CD4-positive, alpha-beta T cell treated with Interleukin-10 for 1 hour (primary cell): ENCODE results near the gene TLR2.

ENCODE experiments used
- DNase-seq: peaks from one replicate; pipeline ENCODE4 v3.0.0-alpha.2; 2020

Gene TLR2, protein sequence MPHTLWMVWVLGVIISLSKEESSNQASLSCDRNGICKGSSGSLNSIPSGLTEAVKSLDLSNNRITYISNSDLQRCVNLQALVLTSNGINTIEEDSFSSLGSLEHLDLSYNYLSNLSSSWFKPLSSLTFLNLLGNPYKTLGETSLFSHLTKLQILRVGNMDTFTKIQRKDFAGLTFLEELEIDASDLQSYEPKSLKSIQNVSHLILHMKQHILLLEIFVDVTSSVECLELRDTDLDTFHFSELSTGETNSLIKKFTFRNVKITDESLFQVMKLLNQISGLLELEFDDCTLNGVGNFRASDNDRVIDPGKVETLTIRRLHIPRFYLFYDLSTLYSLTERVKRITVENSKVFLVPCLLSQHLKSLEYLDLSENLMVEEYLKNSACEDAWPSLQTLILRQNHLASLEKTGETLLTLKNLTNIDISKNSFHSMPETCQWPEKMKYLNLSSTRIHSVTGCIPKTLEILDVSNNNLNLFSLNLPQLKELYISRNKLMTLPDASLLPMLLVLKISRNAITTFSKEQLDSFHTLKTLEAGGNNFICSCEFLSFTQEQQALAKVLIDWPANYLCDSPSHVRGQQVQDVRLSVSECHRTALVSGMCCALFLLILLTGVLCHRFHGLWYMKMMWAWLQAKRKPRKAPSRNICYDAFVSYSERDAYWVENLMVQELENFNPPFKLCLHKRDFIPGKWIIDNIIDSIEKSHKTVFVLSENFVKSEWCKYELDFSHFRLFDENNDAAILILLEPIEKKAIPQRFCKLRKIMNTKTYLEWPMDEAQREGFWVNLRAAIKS

DNA sequence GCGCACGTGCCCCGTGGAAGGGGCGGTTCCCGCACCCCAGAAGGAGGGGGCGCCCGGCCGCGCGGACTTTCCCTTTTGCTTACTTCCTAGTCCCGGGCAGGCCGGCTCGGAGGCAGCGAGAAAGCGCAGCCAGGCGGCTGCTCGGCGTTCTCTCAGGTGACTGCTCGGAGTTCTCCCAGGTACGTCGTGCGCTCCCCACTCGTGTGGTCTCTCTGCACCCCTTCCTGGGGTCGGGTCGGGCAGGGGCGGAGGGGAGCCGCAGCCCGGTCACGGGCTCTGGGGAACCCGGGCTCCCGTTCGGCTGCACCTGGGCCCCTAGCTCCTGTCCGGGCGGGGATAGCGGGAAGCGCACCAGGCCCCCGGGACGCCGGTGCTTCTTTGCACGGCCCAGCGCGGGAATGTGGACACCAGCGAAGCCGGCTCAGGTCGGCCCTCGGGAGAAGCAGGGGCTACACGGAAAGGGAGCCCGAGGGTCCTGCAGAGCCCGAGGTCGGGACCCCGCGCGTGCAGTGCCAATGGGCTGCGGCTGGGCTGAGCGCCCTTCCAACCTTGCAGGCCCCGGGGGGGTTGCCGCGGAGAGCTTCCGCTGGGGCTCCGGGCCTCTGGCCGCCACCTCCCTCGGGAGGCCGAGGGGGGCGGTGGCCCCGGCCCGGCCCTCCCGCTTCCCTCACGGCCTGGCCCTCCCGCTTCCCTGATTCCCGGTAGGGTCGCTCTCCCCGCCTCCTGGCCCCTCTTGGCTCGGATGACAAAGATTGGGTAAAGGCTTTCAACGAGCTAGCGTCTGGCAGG is at the start of gene TLR2:
TLR2 (plus strand) TSS at position 99 of the 789 bp plus-strand sequence. CDS start 18,628 bp downstream, outside the sequence.
- DNase-seq = peak; percentile 70

DNA sequence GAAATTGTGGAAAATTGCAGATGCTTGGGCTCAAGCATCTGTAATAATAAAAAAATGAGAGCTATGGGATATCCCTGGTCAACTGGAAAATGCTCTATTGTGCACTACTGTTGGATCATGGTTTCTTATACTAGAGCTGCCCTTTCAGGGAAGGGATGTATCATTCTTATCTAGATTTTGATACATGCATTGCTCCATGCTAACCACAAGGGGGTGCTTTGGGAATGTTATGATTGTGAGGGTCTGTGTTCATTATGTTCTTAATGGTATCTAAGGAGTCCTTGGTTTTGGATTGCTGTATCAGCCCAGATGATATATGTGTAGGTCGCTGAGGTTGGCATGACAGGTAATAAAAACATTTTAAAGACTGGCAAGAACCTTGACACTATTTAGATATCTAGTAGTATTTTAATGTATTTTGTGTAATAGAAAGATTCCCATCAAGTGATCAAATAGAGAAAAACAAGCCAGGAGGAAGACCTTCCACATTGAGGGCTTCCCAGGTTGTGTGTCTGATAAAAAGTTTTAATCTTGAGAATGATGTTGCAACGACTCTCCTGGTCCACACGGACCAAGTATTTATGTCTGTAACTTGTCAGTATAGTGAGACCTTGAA is 49.2 kb upstream of the TLR2 start:
- peak; percentile 23 for DNase-seq

DNA sequence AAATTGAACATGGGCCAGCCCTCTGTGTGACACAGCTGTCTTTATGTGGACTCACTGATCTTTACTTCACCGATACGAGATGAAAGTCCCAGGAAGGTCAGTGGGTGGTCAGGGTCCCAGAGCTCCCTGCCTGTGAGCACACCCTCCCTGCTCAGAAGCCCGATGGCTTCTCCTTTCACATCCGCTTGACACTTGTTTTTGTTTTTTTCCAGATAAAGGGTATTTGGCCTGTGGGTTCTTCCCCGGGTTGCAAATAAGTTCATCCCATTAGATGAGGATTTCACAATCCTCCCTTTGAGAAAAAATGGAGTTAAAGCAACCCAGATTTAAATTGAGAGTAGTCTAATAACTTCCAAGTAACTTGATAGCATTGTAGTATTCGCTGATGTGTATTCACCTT is 48.2 kb upstream of the TLR2 start:
- no peak for DNase-seq

DNA sequence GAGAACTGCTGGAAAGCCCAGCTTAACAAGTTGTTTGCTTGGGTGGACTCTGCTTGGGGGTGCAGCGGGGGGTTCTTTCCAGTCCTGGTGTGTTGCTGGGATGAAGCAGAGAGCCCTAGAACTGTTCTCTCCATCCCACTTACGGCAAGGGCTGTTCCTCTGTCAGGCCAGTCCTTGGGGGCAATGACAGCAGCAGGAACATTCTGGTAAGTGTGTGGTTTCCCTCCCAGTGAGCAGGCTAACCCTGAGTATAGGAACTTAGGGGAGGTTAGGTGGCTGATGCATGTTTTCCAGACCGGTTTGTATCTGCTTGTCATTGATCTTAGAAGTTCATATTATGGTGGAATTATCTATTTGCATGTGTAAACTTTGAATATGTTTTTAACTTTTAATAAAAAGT is 46.9 kb upstream of the TLR2 start:
- no peak for DNase-seq

DNA sequence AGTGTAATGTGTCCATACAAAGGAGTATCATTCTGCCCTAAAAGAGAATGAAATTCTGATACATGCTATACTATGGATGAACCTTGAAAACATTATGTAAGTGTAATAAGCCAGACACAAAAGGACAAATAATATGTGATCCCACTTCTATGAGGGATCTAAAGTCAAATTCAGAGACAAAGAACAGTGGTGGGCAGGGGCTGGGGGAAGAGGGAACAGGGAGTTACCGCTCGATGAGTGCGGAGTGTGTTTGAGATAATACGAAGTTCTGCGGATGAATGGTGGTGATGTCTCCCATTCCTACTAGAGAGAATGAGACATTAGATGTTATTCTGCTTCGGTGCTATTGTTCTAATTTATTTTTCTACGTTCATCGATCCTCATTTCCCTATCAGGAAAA is 46.1 kb upstream of the TLR2 start:
- no peak for DNase-seq

DNA sequence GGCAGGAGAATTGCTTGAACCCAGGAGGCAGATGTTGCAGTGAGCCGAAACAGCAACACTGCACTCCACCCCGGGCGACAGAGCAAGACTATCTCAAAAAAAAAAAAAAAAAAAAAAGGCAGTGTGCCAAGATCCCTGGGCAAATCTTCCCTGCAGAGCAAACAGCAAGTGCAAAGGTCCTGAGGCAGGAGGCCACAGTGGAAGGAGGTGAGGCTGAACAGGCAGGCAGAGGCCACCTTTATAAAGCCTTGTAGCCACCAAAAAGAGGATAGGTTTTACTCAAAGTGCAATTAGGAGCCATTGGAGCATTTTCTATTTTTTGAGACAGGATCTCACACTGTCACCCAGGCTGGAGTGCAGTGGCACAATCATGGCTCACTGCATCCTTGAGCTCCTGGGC is 45.1 kb upstream of the TLR2 start:
- DNase-seq = no peak

DNA sequence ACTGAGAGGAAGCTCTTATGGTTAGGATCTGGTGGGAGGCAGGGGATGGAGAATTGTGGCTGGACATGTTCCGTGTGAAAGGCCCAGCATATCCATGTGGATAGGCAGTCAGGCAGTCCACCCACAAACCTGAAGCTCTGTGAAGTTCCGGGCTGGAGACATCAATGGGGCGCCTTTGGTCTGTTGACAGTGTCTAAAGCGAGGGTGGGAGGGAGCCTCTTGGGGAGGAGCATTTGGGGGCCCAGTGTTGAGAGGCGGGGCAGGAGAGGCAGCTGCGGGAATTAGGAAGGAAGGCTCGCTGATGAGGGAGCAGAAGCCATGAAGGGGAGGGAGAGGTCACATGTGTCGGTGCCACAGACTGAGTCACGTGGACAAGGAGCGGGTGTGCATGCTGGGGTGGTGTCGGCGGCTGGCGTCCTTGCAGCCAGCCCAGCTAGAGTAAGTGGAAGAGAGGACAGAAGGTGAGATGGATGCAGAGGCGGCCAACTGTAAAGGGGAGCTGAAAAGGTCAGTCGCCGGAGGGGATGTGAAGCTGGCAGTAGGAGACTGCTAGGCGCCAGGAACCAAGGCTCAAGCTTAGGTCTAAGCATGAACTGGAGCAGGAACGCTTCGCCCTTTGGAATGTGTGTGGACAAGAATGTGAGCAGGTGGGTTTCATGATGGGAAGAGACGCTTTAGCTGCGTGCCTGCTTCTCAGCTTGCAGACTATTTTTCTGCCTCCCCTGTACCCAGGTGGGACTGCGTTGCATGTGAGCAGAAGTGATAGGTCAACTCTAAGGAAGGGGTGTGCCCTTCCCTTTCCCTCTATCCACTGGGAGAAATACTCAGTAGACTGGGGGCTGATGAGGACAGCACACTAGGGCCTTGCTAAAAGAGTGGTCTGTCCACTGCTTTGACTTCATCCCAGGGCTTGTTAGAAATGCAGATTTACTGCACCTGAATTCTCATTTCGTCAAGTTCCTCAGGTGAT is 44.0 kb upstream of the TLR2 start:
- no peak for DNase-seq

DNA sequence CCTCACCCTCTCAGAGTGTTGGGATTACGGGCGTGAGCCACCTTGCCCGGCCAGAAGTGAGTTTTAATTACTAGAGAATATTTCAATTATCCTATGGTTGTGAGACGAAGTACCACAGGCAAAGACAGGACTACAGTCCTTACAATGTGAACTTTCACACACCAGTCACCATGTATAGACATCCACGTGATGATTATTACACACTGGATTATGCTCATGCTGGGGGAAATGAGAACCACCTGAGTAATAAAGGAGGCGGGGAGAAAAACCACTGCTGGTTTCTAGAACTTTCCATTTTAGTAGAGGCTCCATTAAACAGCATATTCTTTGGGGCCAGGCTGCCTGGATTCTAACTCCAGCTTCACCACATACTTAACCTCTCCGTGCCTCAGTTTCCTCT is 42.5 kb upstream of the TLR2 start:
- DNase-seq = no peak

DNA sequence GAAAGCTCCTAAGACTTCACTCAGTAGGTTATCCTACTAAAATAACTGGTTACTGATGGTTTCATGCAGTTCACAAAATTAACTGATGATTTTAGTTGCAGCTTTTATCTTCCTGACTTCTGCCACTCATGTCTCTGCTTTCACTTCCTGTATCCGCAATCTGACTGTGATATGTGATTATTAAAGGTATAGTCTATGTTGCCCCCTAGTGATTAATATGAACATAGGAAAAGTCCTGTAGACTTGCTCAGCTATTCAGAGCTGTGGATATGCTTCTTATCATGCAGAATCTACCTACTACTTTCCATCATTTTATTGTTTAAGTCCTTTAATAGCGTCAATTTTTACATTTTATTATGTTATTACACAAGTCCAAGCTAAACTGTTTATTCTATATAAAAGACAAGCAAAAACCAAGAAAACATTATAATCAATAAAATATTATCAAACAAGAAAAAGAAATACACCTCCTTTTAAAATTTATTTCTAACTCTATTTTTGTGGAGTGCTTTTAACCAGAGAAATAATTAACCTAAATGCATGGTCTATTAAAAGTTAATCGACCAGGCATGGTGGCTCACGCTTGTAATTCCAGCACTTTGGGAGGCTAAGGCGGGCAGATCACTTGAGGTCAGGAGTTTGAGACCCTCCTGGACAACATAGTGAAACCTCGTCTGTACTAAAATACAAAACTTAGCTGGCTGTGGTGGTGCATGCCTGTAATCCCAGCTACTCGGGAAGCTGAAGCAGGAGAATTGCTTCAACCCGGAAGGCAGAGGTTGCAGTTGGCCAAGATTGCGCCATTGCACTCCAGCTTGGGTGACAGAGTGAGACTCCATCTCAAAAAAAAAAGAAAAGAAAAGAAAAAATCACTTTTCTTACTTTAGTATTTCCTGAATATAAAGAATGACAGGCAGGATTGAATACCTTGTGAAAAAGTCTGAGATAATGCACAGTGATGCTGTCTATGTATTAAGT is 40.4 kb upstream of the TLR2 start:
- peak; percentile 68 for DNase-seq

DNA sequence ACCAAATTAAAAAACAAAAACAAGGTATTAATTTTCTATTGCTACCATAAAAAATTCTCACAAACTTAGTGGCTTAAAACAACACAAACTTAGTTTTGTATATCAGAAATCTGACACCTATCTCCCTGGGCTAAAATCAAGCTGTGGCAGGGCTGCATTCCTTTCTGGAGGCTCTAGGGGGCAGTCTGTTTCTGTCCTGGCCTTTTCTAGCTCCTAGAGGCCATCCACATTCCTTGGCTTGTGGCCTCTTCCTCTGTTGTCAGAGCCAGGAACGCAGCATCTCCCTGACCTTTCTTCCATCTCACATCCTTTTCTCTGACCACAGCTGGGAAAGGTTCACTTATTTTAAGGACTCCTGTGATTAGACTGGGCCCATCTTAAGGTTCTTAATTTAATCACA is 38.9 kb upstream of the TLR2 start:
- no peak for DNase-seq

DNA sequence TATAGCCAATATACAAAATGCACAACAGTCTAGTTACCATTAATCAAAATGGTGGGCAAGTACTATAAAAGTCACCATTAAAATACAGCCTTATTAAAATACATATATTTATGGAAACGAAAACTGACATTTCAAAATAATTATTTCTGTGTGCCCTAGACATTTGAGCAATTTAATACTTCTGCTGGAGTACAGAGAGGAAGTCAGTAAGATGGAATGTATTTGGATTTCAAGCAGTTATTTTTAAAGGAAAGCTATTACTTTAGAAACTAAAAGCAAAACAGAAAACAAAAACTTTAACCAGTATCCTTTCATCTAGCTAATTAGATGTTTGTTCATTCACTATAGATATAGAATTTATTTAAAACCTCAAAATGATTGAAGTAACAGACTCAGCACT is 37.8 kb upstream of the TLR2 start:
- no peak for DNase-seq

DNA sequence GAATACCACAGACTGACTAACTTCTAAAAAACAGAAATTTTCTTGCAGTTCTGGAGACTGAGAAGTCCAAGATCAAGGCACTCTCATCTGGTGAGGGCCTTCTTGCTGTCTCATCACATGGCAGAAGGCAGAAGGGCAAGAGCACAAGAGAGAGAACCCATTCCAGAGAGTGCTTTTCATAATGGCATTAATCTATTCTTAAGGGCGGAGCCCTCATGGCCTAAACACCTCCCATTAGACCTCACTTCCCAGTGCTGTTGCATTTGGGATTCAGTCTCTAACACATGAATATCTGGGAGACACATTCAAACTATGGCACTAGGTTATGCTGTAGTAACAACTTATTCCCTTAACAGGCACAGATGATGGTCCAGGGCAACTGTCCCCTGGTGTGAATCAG is 37.1 kb upstream of the TLR2 start:
- no peak for DNase-seq

DNA sequence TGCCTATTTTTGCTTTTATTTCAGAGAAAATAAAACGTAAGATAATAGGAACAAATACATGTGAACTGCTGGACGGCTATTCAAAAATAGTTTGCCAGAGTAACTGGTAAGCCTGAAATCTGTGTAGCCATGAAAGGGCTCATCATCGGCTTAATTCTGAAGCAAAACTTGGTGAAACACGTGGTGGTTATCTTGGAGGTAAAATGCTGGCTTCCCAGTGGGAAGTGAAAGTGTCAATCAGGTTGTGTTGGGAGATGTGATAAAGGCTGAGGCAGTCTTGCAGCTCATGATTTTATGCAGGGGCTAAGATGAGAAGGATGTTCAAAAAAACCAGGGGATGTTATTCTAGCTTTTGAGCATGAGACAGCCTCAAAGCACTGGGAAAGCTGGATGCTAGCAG is 36.1 kb upstream of the TLR2 start:
- DNase-seq = no peak

DNA sequence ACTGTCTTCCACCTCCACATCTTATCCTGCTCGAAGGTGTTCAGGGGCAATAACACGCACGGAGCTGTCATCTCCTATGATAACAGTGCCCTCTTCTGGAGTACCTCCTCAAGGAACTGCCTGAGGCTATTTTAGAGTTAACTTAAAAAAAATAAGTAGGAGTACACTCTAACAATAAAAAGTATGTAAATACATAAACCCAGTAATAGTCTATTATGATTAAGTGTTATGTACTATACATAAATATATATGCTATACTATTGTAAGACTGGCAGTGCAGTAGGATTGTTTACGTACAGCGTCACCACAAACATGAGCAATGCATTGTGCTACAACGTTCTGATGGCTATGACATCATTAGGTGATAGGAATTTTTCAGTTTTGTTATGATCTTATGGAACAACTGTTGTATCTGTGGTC is 34.5 kb upstream of the TLR2 start:
- no peak for DNase-seq

DNA sequence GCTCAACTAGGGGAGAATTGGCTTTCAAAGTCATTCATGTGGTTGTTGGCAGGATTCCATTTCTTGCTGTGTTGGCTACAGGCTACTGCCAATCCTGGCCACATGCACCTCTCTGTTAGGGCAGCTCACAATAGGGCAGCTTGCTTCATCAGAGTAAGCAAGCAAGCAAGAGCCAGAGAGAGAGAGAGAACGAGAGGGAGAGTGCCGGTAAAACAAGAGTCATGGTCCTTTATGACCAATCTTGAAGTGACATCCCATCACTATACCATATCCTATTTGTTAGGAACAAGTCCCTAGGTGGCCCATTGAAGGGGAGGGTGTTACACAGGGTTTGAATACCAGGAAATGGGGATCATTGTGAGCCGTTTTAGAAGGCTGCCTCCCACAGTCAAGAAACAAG is 33.0 kb upstream of the TLR2 start:
- DNase-seq = no peak

DNA sequence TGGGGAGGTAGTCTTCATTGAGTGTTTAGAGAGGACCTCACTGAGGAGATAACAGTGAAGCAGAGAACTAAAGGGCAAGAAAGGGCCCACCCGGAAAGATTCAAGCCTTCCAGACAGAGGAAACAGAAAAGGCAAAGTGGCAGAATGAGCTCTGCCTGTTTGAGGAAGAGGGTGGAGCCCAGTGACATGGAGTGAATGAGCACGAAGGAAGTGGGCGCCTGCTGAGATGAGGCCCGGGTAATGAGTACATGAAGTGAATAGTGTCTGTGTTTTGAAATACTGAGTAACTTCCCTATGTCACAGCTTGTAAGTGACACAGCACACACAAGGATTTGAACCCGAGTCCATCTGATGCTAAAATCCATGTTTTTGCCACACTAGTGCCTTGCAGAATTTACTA is 32.5 kb upstream of the TLR2 start:
- DNase-seq = peak; percentile 51

DNA sequence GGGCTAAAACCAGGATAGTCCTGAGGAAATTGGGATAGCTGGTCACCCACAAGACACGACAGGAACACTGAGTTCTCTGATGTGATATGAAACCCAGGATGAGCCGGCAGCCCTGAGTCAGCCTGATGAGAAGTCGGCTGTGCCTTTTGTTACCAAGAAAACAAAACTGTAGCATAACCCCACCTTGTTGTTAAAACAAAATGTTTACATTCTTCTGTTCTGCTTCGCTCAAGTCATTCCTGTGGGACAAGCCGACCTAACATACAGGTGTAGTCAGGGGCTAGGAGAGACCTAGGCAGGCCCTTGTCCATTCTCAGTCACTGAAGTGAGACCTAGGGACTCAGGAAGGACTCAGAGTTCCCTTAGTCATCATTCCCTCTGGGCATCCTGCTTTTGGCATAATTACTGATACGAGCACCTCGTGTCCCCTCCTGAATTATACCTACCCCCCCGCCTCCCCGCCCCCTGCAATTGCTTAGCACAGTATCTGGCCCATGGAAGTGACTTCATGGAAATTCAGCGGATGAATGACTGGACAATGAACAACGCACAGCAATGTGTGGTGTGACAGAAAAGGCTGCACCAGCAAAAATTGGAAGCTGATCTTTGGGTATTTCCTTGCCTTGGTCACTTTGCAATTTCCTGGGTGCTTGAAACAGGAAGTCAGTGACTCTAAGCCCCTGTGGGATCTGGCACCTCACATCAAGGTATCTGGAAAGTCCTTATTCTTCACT is 31.9 kb upstream of the TLR2 start:
- peak; percentile 19 for DNase-seq

DNA sequence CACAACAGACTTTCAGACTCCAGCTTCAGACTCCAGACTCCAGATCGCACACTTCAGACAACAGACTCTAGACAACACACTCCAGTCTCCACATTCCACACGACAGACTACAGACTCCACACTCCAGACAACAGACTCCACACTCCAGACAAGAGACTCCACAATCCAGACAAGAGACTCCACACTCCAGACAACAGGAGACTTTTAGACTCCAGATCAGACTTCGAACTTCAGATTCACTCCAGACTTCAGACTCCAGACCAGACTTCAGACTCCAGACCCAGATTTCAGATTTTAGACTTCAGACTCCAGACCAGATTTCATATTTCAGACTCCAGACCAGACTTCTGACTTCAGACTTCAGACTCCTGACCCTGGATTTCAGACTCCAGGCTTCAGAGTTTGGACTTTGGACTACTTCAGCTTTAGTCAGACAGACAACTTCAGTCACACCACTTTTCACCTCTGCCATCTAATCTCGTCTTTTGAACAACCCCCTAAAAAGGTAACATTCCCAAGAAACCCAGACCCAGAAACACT is 29.0 kb upstream of the TLR2 start:
- DNase-seq = no peak

DNA sequence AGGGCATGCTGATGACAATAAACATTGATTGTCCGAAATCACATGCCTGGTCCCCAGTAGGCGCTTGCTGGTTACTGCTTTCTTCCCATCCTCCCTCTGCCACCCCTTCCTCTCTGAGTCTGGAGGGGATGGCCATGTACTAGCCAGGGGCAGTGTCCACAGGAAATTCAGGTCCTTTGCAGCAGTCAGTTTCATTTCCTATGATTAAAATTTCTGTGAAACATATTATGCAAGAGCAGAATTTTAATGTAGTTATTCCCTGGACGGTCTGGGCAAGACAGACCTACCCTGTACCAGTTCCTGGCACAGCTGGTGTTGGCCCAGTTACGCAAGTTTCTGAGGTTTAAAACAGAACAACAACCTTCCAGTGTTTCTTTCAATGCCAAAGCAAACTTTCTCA is 28.2 kb upstream of the TLR2 start:
- DNase-seq = peak; percentile 28
